HG02763 (cell line): Measurements from ENCODE around the gene SH3GL1.
"Not testable (repeated sequence)": the region's sequence is repeated elsewhere in the genome, so short reads cannot be mapped to it uniquely, and the experiment has no call there.

Experiments used
- ATAC-seq: cut with Tn5 transposase; IDR thresholded peaks from one replicate; pipeline ENCODE4 v1.9.1; 2021; ENCODE audit warnings: mild to moderate bottlenecking, moderate library complexity; ENCODE audit not compliant: unreplicated experiment

Gene SH3GL1

DNA sequence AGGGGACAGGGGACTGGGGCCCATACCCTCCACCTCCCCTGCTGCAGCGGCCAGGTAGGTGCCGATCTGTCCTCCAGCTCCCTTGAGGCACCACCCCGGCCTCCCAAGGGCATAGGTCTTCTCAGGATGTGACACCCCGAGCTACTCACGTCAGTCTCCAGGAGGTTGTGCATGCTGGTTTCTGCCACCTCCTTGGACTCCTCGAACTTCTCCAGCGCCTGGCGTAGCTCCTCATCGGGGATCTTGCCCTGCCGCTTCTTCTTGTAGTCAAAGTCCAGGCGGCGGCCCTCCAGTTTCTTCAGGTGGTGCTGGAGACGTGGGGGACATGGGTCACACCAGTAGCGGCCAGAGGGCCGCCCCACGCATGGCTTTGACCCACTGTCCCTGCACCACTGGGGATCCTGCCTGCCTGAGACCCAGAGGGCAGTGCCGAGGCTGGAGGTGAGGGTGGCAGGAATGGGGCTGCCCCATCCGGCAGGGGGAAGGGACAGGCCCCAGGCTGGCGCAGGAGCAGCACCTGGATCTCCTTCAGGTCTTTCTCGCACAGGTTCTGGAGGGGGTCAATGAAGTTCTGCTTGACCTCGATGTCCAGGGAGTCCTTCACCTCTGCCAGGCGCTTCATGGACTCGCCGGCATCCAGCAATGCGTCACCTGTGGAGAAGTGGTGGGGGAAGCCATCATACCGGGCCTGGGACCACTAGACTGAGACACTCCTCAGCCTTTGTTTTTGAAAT, 36.6 kb downstream of the SH3GL1 start:
- no peak for ATAC-seq

DNA sequence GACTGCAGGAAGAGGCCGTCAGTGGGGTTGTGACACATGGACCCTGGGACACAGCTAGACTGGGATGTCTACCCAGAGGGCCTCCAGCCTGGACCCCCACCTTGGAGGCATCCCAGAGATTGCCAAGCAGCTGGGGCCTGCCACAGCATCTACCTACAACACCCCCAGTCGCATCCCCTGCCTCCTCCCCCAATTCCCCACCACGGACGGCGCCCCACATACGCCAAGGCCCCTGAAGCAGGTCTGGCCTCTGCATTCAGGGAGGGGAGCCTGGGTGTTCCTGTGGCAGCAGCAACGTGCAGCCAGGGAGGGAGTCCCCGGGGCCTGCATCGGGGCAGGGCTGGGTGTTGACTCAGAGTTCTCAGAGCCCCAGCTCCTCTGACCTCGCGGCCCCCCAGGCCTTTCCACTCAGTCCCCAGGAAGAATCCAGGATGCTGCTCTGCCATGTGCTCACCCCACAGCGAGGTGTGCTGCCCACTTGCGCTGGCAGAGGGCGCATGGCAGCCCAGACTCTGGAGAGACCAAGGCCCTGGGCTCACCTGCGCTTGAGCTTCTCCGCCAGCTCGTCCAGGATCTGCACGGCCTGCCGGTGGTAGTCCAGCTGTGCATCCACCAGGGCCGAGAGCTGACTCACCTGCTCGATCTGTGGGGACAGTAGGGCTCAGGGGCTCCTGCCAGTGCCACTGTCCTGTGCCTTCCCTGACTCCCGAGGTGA, 37.4 kb downstream of the SH3GL1 start:
- no peak for ATAC-seq

- no peak for ATAC-seq
Observed at GRCh38 chr19:4362101-4362828, 38.1 kb downstream of the SH3GL1 start.

- no peak for ATAC-seq
Observed at GRCh38 chr19:4361152-4362046, 38.9 kb downstream of the SH3GL1 start.

- ATAC-seq, result no peak
Observed at GRCh38 chr19:4360641-4361151, 39.7 kb downstream of the SH3GL1 start.

- ATAC-seq, result no peak
Observed at GRCh38 chr19:4360081-4360569, 40.2 kb downstream of the SH3GL1 start.

- no peak for ATAC-seq
Observed at GRCh38 chr19:4359627-4360000, 40.7 kb downstream of the SH3GL1 start.

- no peak for ATAC-seq
Observed at GRCh38 chr19:4358709-4359626, 41.4 kb downstream of the SH3GL1 start.

DNA sequence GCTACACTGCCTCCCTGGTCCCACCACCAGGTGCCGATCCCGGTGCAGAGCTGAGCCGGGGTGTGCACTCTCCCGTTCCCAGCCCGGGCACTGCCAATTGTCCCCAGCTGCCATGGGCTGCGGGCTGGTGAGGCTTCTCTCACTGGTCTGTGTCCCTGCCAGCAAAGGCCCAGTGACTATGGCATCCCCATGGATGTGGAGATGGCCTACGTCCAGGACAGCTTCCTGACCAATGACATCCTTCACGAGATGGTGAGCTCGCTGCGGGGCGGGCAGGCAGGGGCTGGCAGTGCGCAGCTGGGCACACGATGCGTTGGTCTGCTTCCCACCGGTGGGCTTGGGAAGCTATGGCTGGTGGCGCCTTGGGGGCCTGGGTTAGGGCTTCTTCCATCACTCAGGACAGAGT, 42.4 kb downstream of the SH3GL1 start:
- ATAC-seq, result no peak

GRCh38 chr19:4357095-4357797, 43.1 kb downstream of the SH3GL1 start:
- no peak for ATAC-seq

DNA sequence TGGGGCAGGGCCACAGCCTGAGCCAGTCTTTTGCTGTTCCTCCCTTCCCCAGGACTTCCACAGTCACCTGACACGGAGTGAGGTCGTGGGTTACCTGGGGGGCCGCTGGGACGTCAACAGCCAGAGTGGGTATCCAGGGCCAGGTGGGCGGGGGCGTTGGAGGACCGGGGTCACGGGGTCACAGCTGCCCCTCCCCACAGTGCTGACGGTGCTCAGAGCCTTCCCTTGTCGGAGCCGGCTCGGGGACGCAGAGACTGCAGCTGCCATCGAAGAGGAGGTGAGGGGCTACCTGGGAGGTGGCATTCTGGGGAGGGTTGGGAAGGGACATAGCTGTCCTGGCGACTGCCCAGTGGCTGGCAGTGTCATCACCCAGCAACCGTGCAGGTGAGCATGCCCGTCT, 45.5 kb downstream of the SH3GL1 start:
- no peak for ATAC-seq

GRCh38 chr19:4354282-4354681, 46.1 kb downstream of the SH3GL1 start:
- ATAC-seq, result no peak

GRCh38 chr19:4352701-4353121, 47.6 kb downstream of the SH3GL1 start:
- no peak for ATAC-seq

GRCh38 chr19:4350726-4351125, 49.6 kb downstream of the SH3GL1 start:
- ATAC-seq, result no peak

DNA sequence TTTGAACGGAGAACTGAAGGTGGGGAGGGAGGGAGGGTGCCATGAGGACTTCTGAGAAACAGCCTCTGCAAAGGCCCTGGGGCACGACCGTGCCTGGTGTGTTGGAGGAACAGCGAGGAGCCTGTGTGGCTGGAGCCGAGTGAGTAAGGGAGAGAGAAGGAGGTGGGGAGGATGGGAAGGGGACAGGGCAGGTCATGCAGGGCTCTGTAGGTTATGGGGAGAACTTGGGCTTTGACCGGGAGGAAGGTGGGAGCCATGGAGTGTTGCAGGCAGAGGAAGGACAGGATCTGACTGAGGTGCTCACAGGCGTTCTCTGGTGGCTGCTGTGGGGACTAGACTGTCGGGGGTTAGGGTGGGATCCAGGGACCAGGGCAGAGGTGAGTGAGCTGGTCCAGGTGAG, 50.2 kb downstream of the SH3GL1 start:
- ATAC-seq, result no peak

DNA sequence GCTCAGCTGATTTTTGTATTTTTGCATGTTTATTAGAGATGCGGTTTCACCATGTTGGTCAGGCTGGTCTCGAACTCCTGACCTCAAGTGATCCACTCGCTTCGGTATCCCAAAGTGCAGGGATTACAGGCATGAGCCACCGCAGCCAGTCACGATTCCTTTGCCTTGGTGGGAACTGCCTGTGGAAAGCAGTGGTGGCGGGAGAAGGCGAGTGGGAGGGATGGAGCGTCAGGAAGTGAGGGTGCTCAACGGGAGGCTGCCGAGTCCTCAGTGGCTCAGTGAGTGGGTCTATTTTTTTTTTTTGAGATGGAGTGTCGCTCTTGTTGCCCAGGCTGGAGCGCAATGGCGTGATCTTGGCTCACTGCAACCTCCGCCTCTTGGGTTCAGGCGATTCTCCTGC, 51.1 kb downstream of the SH3GL1 start:
- ATAC-seq, result not testable (repeated sequence)

- ATAC-seq, result no peak
Observed at GRCh38 chr19:4347521-4347920, 52.8 kb downstream of the SH3GL1 start.

DNA sequence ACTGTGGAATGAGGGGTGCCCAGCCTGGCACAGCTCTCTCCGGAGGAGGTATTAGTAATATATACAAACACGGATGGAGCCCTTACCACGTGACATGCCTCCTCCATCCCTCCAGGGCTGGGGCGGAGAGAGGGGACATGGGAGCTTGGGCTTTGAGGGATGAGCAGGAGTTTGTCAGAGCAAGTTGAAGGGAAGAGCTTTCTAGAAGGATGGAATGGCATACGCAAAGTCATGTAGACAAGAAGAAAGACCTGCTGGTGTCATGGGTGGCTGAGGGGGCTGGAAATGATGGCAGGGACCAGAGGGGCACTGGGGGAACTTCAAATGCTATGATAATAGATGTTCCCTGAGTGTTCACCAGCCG, 54.3 kb downstream of the SH3GL1 start:
- ATAC-seq, result no peak
